Mesenchymal stem cell (in vitro differentiated cells and primary cell): ENCODE measurements around the gene CRADD.
"Not testable (repeated sequence)": the region's sequence is repeated elsewhere in the genome, so short reads cannot be mapped to it uniquely, and the experiment has no call there.

Experiments used
- DNase-seq: peaks from one replicate; pipeline ENCODE4 v3.0.0-alpha.2; 2013
- H2AFZ ChIP-seq: one replicate; pipeline ENCODE4 v1.6.1; 2013; ENCODE audit warnings: low read depth, mild to moderate bottlenecking, control low read depth, inconsistent platforms, low read length, moderate library complexity
- H2AK5ac ChIP-seq: 2 replicates; pipeline ENCODE4 v1.6.1; 2013; ENCODE audit warnings: low read length, moderate library complexity, mild to moderate bottlenecking, inconsistent platforms; ENCODE audit not compliant: severe bottlenecking
- H2BK120ac ChIP-seq: one replicate; pipeline ENCODE4 v1.6.1; 2013; ENCODE audit warnings: low read depth, mild to moderate bottlenecking, inconsistent platforms, low read length, moderate library complexity
- H2BK12ac ChIP-seq, 2 experiments: one replicate each; pipeline ENCODE4 v1.6.1; 2013; ENCODE audit warnings: inconsistent platforms in 2 of 2, low read length in 2 of 2, mild to moderate bottlenecking in 2 of 2, moderate library complexity in 2 of 2, control low read depth in 1 of 2
- H2BK15ac ChIP-seq: one replicate; pipeline ENCODE4 v1.6.1; 2013; ENCODE audit warnings: mild to moderate bottlenecking, low read depth, inconsistent platforms; ENCODE audit not compliant: poor library complexity, severe bottlenecking
- H2BK5ac ChIP-seq: 2 replicates; pipeline ENCODE4 v1.6.1; 2013; ENCODE audit warnings: low read depth, mild to moderate bottlenecking, low read length, control low read depth, inconsistent platforms; ENCODE audit not compliant: poor library complexity, severe bottlenecking
- H3K14ac ChIP-seq, 2 experiments: one replicate each; pipeline ENCODE4 v1.6.1; 2013; ENCODE audit warnings: inconsistent platforms in 2 of 2, low read length in 2 of 2, control low read depth in 1 of 2, mild to moderate bottlenecking in 1 of 2, moderate library complexity in 1 of 2
- H3K18ac ChIP-seq, 2 experiments: one replicate each; pipeline ENCODE4 v1.6.1; 2013; ENCODE audit warnings: inconsistent platforms in 2 of 2, low read length in 2 of 2, control low read depth in 1 of 2, low read depth in 1 of 2, mild to moderate bottlenecking in 1 of 2
- H3K23ac ChIP-seq, 2 experiments: one replicate each; pipeline ENCODE4 v1.6.1; 2013; ENCODE audit warnings: inconsistent platforms in 2 of 2, low read length in 2 of 2, mild to moderate bottlenecking in 2 of 2, moderate library complexity in 2 of 2, control low read depth in 1 of 2
- H3K27ac ChIP-seq: 2 replicates; pipeline ENCODE4 v1.5.1; 2013; ENCODE audit warnings: mild to moderate bottlenecking, moderate library complexity, low read length, control low read depth, inconsistent platforms; ENCODE audit not compliant: poor library complexity, severe bottlenecking
- H3K27me3 ChIP-seq, 2 experiments: 2 replicates each; pipeline versions ENCODE4 v1.6.1 to v1.7.0; 2013; ENCODE audit warnings: low read length in 2 of 2, mild to moderate bottlenecking in 2 of 2, moderate library complexity in 2 of 2, control low read depth in 1 of 2, inconsistent platforms in 1 of 2; ENCODE audit not compliant: control insufficient read depth in 1 of 2, insufficient read depth in 1 of 2
- H3K36me3 ChIP-seq, 2 experiments: 2 replicates each; pipeline versions ENCODE4 v1.6.1 to v1.7.0; 2013; ENCODE audit warnings: low read length in 2 of 2, control low read depth in 1 of 2, inconsistent platforms in 1 of 2, low read depth in 1 of 2, mild to moderate bottlenecking in 1 of 2; ENCODE audit not compliant: insufficient read depth in 2 of 2, control insufficient read depth in 1 of 2
- H3K4ac ChIP-seq, 2 experiments: one replicate each; pipeline ENCODE4 v1.6.1; 2013; ENCODE audit warnings: inconsistent platforms in 2 of 2, low read length in 2 of 2, mild to moderate bottlenecking in 2 of 2, moderate library complexity in 2 of 2, control low read depth in 1 of 2, low read depth in 1 of 2
- H3K4me1 ChIP-seq: 2 replicates; pipeline ENCODE4 v1.6.1; 2013; ENCODE audit warnings: low read depth, low read length, control low read depth; ENCODE audit not compliant: control insufficient read depth, insufficient read depth
- H3K4me2 ChIP-seq: 2 replicates; pipeline ENCODE4 v1.6.1; 2013; ENCODE audit warnings: low read length, mild to moderate bottlenecking, inconsistent platforms; ENCODE audit not compliant: poor library complexity, severe bottlenecking
- H3K4me3 ChIP-seq, 2 experiments: 2 replicates each; pipeline versions ENCODE4 v1.5.1 to v1.7.0; 2013; ENCODE audit warnings: low read length in 2 of 2, mild to moderate bottlenecking in 2 of 2, control low read depth in 1 of 2, low read depth in 1 of 2; ENCODE audit not compliant: insufficient read depth in 1 of 2
- H3K79me1 ChIP-seq: replicated peaks from 2 replicates; pipeline ENCODE4 v1.6.1; 2013; ENCODE audit warnings: mild to moderate bottlenecking, control low read depth, low read length, inconsistent platforms; ENCODE audit not compliant: poor library complexity, severe bottlenecking
- H3K9ac ChIP-seq: 2 replicates; pipeline ENCODE4 v1.7.0; 2013; ENCODE audit warnings: mild to moderate bottlenecking, low read length, moderate library complexity
- H3K9me3 ChIP-seq: 2 replicates; pipeline ENCODE4 v1.7.0; 2013; ENCODE audit warnings: mild to moderate bottlenecking, low read length; ENCODE audit not compliant: control insufficient read depth
- H4K8ac ChIP-seq: one replicate; pipeline ENCODE4 v1.6.1; 2013; ENCODE audit warnings: inconsistent platforms, mild to moderate bottlenecking, low read length, moderate library complexity
- H4K91ac ChIP-seq: one replicate; pipeline ENCODE4 v1.6.1; 2013; ENCODE audit warnings: mild to moderate bottlenecking, low read length, inconsistent platforms
- WGBS: methylation state at CpG from one replicate; pipeline ENCODE4 v1.1.7; 2013; ENCODE audit warnings: mixed read lengths; 5-methylcytosine and 5-hydroxymethylcytosine counted together

The CRADD gene

DNA sequence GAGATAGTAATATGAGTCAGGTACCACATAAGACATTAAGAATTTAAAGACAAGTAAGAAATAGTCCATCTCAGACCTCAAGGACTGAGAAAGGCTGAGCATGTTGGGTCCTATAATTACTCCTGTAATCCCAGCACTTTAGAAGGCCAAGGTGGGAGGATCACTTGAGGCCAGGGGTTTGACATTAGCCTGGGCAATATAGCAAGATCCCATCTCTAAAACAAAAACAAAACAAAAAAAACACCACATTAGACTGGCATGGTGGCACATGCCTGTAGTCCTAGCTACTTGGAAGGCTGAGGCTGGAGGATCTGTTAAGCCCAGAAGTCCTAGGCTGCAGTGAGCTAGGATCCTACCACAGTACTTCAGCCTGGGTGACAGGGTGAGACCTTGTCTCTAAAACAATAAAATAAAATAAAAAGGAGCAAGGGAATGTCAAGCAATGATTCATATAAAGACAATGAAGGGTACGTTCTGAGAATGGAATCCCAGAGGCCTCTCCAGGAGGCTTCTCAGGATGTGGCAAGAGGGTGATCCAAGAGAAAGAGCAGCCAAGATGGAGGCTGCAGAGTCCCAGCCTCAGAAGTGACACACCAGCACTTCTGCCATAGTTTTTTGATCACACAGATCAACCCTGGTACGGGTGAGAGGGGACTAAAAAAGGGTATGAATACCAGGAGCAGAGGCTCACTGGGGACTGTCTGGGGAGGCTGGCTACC is 206.4 kb downstream of the CRADD start:
- peak; percentile 54 for DNase-seq
- WGBS: 52% methylated on average over 2 of the region's 2 CpGs

DNA sequence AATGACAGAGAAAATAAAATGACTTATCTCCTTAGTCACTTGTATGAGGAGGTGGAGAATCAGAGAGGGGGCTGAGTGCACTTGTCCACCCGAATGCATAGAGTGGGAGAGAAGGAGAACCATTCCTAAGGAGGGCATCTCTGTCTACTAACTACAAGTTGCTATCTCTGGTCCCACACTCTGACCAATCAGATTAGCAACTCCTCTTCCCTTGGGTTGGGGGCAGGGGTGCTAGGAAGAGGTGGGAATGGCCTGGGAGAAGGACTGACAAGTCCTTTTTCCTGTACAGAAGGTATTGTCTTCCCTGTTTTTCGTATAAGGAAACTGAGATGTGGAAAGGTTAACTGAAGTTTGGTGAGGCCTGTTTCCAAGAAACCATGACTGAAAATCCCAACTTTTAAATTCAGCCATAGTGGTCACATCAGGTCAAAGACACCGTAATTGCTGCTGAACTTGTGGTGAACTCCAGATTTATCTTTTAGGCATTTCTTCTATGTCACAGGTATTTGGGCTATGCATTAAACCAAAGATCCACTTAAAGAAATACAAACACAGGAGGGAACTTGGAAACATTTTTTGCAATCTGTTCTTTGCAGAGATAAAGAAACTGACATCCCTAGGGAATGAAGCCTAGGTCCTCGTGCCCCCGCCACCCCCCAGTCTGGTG is 207.8 kb downstream of the CRADD start:
- H3K79me1 ChIP-seq: no peaks in the 10 kb centered on the region
- H4K91ac ChIP-seq: no peak overlapping the region
- H2BK12ac ChIP-seq: no peak overlapping the region
- peak overlapping the region; percentile 48 for H4K8ac ChIP-seq
- H3K4me1 ChIP-seq: peaks cover 6% of the 10 kb centered on the region
- peak; percentile 28 for DNase-seq
- H2AK5ac ChIP-seq: no peak overlapping the region
- no peak overlapping the region for H3K4me2 ChIP-seq
- H2BK5ac ChIP-seq: no peak overlapping the region
- H3K14ac ChIP-seq: no peak overlapping the region
- H3K23ac ChIP-seq: no peak overlapping the region
- no peak overlapping the region for H3K4ac ChIP-seq
- no peak overlapping the region for H3K9ac ChIP-seq
- 83% methylated on average over 4 of the region's 5 CpGs for WGBS
- H2BK120ac ChIP-seq: no peak overlapping the region
- H3K18ac ChIP-seq: no peak overlapping the region
- peaks cover 0 to 22% of the 10 kb centered on the region in 2 experiments for H3K27me3 ChIP-seq
- no peaks in the 10 kb centered on the region for H3K36me3 ChIP-seq
- no peaks in the 10 kb centered on the region for H3K9me3 ChIP-seq
- no peak overlapping the region for H3K27ac ChIP-seq
- no peak overlapping the region for H2AFZ ChIP-seq
- H3K4me3 ChIP-seq: no peak overlapping the region
- H2BK15ac ChIP-seq: no peak overlapping the region

More for the DNA sequence above, 206.4 kb downstream of the CRADD start:
- no peak overlapping the region for H2BK120ac ChIP-seq
- no peak overlapping the region for H3K14ac ChIP-seq
- H3K4me2 ChIP-seq: no peak overlapping the region
- no peak overlapping the region for H2AFZ ChIP-seq
- peaks cover 0 to 12% of the 10 kb centered on the region in 2 experiments for H3K27me3 ChIP-seq
- no peak overlapping the region for H2BK15ac ChIP-seq
- H4K8ac ChIP-seq: peak overlapping the region; percentile 54
- no peaks in the 10 kb centered on the region for H3K79me1 ChIP-seq
- H2AK5ac ChIP-seq: peak overlapping the region; percentile 53
- no peak overlapping the region for H4K91ac ChIP-seq
- H3K4me3 ChIP-seq: no peak overlapping the region
- H3K4me1 ChIP-seq: peaks cover 10% of the 10 kb centered on the region
- H3K18ac ChIP-seq: peak overlapping the region in 1 of 2 experiments; percentile 21
- H3K27ac ChIP-seq: no peak overlapping the region
- no peak overlapping the region for H2BK12ac ChIP-seq
- no peaks in the 10 kb centered on the region for H3K9me3 ChIP-seq
- H2BK5ac ChIP-seq: no peak overlapping the region
- H3K23ac ChIP-seq: no peak overlapping the region
- H3K4ac ChIP-seq: no peak overlapping the region
- no peaks in the 10 kb centered on the region for H3K36me3 ChIP-seq
- no peak overlapping the region for H3K9ac ChIP-seq

DNA sequence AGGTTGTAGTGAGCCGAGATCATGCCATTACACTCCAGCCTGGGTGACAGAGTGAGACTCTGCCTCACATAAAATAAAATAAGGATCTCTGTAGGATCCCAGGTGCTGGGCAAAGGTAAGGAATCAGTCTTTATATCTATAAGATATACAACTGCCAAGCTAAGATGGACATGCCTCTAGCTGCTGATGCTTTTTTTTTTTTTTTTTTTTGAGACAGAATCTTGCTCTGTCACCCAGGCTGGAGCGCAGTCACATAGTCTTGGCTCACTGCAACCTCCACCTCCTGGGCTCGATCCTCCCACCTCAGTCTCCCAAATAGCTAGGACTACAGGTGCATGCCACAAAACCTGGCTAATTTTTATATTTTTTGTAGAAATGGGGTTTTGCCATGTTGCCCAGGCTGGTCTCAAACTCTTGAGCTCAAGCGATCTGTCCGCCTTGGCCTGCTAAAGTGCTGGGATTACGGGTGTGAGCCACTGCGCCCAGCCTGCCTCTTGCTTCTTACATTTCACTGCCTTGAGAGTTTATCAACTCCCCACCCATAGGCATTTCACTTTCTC is 208.9 kb downstream of the CRADD start:
- not testable (repeated sequence) for H3K36me3 ChIP-seq, H2AK5ac ChIP-seq, H3K27ac ChIP-seq, H4K91ac ChIP-seq, H3K4ac ChIP-seq, H3K23ac ChIP-seq, H2BK5ac ChIP-seq, H3K9ac ChIP-seq, H2BK12ac ChIP-seq, H4K8ac ChIP-seq, H3K79me1 ChIP-seq, H3K9me3 ChIP-seq, H3K4me1 ChIP-seq, H2AFZ ChIP-seq, H2BK15ac ChIP-seq, H3K18ac ChIP-seq, H3K14ac ChIP-seq, H3K4me2 ChIP-seq, H2BK120ac ChIP-seq
- WGBS: 99% methylated on average over 4 of the region's 7 CpGs
- DNase-seq: peak; percentile 18
- Histone ChIP-seq H3K4me3 (peak overlapping the region in 1 of 2 experiments; percentile 26), H3K27me3 (peaks cover 0 to 22% of the 10 kb centered on the region in 2 experiments)
